NCI-H460 (cell line): ENCODE data around the gene SCUBE1. TPM values are rescaled to one million over a fixed set of nuclear protein-coding genes. Genes with fewer than 3 reads are reported as not detected.

Experiments used
- DNase-seq: peaks from one replicate; pipeline ENCODE4 v3.0.0-alpha.2; 2016; ENCODE audit warnings: low read depth; ENCODE audit errors: extremely low read depth
- total RNA-seq: library from RNA; depleted of rRNA; stranded (reverse); fragments of >200 nt; shearing (Covaris generic); gene quantifications from 2 replicates; pipeline ENCODE4 v1.2.3, GENCODE V29; 2014

SCUBE1 gene
- total RNA-seq, 1 experiment from 2014 or later = 5.3 TPM

DNA sequence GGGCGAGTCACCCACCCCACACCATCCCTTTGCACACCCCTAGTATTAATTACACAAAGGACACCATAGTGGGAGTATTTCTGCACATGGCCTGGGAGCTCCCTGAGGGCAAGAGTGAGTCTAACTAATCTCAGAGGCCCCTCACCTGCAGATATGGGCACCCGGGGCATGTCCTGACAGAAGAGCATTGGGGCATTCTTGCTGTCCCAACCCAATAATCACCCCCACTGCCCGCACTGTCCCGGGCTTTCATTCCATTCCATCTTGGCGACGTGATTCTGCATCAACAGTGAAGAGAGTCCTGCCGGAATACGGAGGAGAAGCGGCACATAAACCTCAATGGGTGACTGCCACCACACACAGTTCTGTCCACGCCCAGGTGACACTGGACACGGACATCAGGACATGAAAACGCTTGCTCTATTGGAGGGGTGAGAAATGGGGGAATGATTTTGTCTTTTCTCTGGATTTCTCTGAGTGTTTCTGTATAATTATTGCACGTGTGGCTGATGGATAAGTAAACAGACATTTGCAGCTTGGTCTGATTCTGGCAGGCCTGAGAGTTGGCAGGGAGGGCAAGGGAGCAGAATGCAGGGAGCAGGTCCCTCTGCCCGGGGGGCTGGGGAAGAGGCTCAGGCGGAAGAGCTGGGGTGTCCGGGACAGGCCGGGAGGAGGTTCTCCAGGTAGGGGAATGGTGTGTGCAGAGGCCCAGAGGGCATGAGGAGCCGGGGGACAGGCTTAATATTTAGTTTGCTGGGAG, 38.2 kb downstream of the SCUBE1 start:
- no peak for DNase-seq

- DNase-seq = no peak
These were observed 39.4 kb downstream of the SCUBE1 start for GRCh38 chr22:43303751-43304150.

DNA sequence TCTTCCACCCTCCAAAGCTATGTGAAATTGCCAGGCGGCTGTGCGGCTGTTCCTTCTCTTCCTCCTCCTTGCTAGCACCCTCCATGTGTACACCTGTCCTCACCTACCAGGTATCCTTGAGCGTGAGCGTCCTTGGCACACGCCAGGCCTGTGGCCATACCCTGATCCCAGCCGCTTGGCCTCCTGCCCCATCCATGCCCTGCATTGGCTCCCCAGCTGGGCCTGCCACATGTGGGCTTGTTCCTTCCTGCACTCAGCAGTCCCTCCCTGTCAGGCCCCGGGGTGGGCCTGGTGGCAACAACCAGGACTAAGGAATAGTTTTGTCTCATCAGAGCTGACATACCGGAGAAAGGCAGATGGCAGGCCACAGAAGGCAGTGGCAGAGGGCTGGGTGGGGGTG, 40.0 kb downstream of the SCUBE1 start:
- no peak for DNase-seq

GRCh38 chr22:43302531-43303041, 40.6 kb downstream of the SCUBE1 start:
- DNase-seq = no peak

DNA sequence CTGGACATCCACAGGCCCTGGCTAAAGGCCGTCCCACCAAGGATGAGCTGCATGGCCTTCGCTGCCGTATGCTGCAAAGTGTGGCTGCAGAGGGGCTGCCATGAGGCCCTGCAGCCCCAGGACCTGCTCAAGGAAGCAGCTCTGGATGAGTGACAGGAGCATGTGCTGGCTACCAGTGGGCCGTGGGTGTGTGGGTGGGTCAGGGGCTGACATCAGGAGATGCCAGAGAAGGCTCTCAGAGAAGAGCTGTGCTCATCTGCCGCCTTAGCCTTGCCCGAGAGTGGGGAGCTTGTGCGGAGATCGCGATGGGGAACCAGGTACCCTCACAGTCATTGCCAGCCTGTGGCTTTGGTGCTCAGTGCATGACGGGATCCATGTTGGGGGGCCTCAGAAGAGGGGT, 41.3 kb downstream of the SCUBE1 start:
- DNase-seq = no peak

DNA sequence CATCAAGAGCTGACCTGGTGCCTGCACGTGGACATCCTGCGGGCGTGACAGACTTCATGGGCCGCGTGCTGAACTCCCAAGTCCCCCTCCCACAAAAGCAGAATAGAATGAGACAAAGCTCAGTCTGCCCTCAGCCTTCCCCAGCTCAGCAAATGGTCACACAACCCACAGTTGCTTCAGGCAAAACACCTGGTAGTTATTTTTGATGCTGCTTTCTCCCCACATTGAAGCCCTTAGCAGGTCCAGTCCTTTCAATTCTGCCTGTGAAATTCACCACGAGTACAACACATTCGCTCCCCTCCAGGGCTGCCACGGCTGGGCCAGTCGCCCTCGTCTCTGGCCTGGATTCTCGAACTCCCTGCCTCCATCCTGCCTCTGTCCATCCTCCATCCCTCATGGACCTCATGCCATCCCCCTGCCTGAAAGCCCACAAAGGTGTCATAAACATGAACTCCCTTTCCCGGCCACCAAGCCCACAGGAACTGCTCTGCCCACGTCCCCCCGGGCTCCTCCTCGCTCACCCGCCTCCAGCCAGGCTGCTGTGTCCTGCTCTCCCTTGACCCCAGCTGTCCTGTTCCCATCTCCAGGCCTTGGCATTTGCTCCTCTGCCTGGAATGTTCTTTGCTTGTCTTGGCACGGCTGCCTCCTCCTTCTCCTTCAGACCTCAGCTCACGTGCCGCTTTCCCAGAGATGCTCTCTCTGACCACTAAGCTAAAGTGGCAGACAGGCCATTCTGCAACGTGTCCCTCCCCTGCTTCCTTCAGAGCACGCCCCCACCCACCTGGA, 42.1 kb downstream of the SCUBE1 start:
- no peak for DNase-seq

DNA sequence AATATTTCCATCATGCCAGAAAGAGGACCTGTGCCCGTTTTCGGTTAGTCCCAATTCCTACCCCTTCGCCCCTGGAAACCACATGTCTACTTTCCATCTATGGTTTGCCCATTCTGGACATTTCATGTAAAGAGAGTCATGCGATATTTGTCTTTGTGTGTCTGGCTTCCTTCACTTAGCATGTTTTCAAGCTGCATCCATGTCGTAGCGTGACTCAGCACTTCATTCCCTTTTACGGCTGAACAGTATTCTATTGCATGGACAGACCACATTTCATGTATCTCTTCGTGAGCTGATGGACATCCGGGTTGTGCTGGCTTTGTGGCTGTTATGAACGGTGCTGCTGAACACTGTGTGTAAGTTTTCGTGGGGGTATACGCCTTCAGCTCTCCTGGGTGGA, 43.4 kb downstream of the SCUBE1 start:
- DNase-seq = no peak

GRCh38 chr22:43298062-43298801, 44.9 kb downstream of the SCUBE1 start:
- no peak for DNase-seq

GRCh38 chr22:43297270-43298061, 45.7 kb downstream of the SCUBE1 start:
- DNase-seq = no peak

- DNase-seq = no peak
These were observed 46.8 kb downstream of the SCUBE1 start for GRCh38 chr22:43296276-43296902.

- no peak for DNase-seq
These were observed 47.5 kb downstream of the SCUBE1 start for GRCh38 chr22:43295660-43296059.

DNA sequence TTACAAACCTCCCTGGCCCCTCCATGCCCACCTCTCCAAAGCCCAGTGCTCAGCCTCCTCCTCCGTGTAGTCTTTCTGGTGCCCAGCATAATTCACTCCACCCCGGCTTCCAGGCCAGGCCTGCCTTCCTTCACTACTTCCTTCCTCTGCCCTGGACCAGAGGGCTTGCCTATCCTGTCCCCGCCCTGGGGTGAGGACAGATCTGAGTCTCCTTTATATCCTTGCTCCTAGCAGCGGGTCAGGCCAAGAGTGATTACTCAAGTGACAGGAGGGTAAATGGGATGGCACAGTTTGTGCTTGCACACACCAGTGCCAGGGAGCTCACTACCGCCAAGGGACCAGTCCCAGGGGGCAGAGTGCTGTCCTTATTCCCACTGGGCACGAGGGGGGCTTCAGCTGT, 48.0 kb downstream of the SCUBE1 start:
- DNase-seq = no peak

DNA sequence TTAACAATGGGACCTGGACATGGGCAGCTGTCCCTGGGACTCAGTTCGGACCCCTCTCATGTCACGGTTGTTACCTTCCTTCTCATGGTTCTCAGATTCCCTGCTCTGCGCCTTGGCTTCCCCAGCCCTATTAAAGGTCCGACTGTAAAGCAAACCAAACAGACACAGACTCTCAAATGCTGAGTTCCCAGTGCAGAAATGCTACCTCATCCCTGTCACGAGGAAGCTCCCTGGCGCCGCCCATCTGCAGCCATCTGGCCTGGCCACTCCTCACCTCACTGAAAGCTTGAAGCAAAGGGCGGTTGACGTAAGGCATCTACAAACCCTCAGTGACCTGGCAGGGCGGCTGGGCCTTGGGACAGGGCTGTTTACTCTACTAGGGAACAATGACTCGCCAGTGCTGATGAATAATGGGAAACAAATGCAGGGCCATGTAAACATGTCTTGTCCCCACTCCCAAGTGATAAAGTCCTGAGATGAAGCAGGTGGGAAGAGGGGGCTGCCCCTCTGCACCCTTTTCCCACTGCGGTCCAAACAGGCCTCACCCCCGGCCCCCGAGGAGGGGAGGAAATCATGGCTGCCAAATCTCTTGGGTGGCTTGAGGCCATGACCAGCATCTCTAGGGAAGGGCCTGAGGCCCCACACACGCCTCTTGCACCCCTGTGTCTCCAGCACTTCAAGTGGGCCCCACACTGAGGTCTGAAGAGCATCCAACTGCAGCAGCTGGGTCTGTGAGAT, 49.3 kb downstream of the SCUBE1 start:
- DNase-seq = peak; percentile 43

DNA sequence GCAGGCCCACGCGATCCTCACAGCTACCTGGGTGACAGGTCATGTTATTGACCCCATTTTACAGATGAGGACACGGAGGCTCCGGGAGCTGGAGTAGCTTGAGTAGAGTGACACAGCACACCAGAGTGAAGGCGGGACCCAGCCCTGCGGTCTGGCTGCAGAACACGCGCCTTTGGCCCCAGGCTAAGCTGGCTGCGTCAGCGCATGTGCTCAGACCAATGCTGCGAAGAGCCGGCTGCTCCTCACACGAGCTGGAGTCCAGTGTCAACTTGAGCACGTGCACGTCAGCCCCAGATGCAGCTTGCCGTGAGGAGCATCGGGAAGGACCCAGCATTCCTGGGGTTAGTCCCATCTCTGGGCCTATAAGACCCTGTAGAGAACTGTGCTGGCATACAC, 49.9 kb downstream of the SCUBE1 start:
- DNase-seq = no peak

- DNase-seq = no peak
These were observed 50.5 kb downstream of the SCUBE1 start for GRCh38 chr22:43292630-43293018.

DNA sequence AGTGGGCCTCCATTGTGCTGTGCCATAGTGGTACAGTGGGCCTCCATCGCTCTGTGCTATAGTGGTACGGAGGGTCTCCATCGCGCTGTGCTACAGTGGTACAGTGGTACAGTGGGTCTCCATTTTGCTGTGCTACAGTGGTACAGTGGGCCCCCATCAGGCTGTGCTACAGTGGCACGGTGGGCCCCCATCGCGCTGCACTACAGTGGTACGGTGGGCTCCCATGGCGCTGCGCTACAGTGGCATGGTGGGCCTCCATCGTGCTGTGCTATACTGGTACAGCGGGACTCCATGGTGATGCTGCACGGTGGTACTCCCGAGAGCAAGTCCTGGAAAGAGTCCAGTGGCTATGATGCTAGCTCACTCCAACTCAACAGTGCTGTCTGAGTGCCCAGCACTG, 51.8 kb downstream of the SCUBE1 start:
- no peak for DNase-seq

GRCh38 chr22:43289976-43290721, 53.0 kb downstream of the SCUBE1 start:
- DNase-seq = no peak

DNA sequence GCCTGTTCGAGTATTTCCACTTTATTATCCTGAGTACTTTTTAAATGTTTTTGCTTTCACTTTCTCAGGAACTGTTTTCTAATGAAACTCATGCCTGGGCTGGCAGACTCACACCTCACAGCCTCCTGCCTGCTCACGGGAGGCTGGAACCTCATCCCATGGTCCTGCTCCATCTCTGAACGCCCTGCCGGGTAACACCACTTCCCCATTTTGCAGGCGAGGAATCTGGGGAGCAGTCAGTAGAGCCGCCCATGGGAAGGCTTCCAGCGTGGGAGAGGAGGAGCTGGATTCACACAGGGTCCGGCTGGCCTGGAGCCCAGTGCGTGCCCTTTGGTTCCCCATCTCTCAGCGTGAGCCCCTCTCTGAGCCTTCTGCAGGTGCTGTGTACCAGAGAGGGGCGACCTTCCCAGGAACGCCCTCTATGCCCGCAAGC, 53.6 kb downstream of the SCUBE1 start:
- DNase-seq = no peak
